ENCODE data around the gene EXPH5. TPM values are rescaled to one million over a fixed set of nuclear protein-coding genes. Genes with fewer than 3 reads are reported as not detected.

EXPH5 gene
- total RNA-seq, 1 donor from 2014 or later = 12.8 TPM

- DNase-seq (ENCODE audit: low spot score) = peak; percentile 91
- peak; percentile 85 for ATAC-seq
These were observed 25.2 kb downstream of the EXPH5 start for GRCh38 chr11:108568195-108568858.

GRCh38 chr11:108565653-108566052 lies 27.9 kb downstream of the EXPH5 start:
- ATAC-seq (peak; percentile 59), DNase-seq (ENCODE audit: low spot score) (no peak)

GRCh38 chr11:108562746-108563581 lies 30.6 kb downstream of the EXPH5 start:
- ATAC-seq (no peak), DNase-seq (ENCODE audit: low spot score) (no peak)

DNA sequence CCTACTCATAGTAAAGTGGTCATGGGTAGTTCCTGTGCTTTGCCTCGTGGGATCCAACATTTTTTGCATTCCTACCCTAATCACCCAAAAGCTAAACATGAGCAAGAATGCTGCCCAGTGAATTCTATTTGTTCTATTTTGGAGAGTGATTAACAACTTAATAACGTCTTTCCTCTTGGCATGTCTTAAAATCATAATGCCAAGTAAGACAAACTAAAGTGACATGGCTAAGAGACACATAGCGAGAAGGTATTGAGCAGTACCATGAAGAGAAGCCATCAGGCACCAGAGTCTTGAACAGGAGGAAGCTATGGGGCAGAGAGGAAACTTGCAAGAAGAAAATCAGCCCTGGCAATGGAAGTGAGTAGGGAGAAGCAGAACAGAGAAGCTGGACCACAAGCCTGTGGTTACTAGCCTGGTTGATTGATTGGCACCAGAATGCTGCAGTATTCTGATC lies 32.0 kb downstream of the EXPH5 start:
- DNase-seq (ENCODE audit: low spot score) = no peak
- ATAC-seq = no peak

GRCh38 chr11:108559904-108560303 lies 33.7 kb downstream of the EXPH5 start:
- DNase-seq (ENCODE audit: low spot score) = no peak

GRCh38 chr11:108559340-108559739 lies 34.2 kb downstream of the EXPH5 start:
- no peak for ATAC-seq

More at GRCh38 chr11:108559904-108560303, 33.7 kb downstream of the EXPH5 start:
- ATAC-seq = peak; percentile 30

DNA sequence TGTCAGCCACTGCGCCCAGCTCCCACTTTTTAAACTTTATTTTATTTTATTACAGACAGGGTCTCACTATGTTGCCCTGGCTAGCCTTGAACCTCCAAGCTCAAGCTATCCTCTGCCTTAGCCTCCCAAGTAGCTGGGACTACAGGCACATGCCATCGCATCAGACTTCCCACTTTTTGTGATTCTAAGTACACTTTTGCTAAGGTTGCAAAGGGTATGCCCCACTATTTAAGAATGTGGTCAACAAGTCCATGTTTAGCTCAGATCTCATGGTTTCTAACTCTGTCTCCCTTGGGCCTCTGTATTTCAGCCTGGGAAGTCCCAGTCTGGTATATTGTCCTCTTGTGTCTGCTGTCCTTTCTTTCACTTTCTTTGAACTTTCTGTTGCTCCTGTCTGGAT lies 35.3 kb downstream of the EXPH5 start:
- ATAC-seq (no peak), DNase-seq (ENCODE audit: low spot score) (no peak)

More at GRCh38 chr11:108559340-108559739, 34.2 kb downstream of the EXPH5 start:
- DNase-seq (ENCODE audit: low spot score) = no peak

DNA sequence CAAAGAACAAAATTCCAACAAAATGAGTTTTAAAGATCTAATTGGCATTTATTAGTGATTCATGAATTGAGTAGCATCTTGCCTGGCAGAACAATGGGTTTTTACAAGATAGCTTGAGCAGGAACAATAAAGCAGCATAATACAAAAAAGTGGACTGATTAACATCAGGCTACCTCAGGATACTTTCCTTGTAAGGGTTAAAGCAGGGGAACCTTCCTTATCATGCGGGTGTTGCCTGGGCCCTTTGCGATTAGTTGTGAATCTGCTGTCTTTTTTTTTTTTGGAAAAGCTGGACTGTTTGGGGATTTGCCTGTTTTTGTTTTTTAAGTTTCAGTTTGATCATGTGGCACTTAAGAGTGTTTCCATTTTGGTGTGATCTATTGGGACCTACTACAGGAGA lies 37.5 kb downstream of the EXPH5 start:
- ATAC-seq = no peak
- DNase-seq (ENCODE audit: low spot score) = no peak

- DNase-seq (ENCODE audit: low spot score) (no peak), ATAC-seq (peak; percentile 71)
These were observed 41.7 kb downstream of the EXPH5 start for GRCh38 chr11:108551651-108552462.

DNA sequence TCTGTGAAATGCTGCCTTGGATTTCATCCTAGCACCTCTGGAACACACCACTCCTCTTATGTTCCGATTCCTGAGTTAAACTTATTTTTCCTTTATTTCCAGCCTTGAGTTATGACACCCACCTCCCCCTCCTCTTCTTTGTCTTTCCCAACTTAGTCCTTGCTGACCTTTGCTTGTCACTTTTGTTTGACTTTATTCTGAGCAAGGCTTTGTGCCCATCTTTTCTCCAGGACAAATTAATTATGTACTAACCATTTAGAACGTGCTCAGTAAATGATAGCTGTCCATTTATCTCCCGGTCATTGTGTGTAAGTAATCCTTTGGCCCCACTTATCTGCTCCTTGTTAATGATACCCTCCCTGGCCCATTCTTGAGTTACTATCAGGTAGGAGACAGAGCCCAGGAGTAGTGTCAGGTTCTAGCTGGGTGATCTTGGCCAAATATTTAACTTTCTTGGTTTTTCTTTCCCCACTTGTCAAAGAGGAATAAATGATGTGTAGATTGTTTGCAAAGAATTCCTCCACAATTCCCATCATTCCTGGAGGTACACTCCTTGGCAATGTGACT lies 44.2 kb downstream of the EXPH5 start:
- no peak for DNase-seq (ENCODE audit: low spot score)
- peak; percentile 54 for ATAC-seq

GRCh38 chr11:108545909-108546501 lies 47.6 kb downstream of the EXPH5 start:
- ATAC-seq (no peak), DNase-seq (ENCODE audit: low spot score) (no peak)

DNA sequence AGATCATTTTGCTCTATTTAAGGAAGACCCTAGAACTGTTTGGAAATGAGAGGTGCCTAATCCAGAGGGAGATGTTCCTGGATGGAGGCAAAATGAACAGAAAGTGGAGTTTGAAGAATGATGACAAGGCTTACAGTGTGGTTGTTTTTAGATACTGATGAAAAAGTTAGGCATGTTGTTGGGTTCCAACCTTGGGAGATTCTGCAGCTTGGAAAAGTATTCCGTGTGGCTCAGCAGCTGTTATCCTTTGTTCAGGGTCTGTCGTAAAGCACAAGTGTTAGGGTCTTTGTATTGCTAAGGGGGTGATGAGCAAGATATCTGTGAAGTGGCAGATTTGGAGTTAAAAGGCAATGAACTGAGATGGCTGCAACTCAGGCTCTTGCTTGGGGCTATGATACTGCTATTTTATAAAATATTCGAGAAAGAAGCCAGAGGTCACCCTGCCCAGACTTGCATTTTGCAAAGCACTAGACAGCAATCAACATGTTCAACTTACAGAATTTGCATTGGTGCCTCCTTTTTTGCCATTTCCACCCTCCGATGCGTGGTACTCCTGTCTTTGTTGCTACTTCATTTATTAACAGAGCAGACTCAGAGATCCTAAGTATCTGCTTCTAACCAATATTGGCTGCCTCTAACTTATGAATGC lies 50.1 kb downstream of the EXPH5 start:
- DNase-seq (ENCODE audit: low spot score) (no peak), ATAC-seq (no peak)

- no peak for ATAC-seq
- DNase-seq (ENCODE audit: low spot score) = no peak
These were observed 52.0 kb downstream of the EXPH5 start for GRCh38 chr11:108541531-108541930.

DNA sequence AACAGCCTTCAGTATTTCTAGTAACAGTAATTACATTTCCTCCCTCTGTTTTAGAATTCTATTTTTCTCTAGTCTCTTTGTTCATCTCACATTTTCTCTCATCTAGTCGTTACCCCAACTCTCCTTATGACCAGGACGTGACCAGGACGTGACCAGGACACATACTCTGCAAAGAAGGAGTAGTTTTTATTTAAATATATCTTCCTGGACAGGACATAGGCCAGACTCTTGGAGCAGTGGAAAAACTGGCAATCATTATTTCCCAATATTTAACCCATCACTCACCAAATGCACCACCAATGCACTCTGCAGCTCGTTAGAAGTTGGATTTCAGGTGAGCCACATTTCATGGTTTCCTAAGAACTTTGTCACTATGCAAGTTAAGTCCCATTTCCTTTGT lies 55.1 kb downstream of the EXPH5 start:
- DNase-seq (ENCODE audit: low spot score) = no peak
- ATAC-seq = peak; percentile 54

- DNase-seq (ENCODE audit: low spot score) = no peak
- peak; percentile 48 for ATAC-seq
These were observed 55.5 kb downstream of the EXPH5 start for GRCh38 chr11:108538022-108538424.

DNA sequence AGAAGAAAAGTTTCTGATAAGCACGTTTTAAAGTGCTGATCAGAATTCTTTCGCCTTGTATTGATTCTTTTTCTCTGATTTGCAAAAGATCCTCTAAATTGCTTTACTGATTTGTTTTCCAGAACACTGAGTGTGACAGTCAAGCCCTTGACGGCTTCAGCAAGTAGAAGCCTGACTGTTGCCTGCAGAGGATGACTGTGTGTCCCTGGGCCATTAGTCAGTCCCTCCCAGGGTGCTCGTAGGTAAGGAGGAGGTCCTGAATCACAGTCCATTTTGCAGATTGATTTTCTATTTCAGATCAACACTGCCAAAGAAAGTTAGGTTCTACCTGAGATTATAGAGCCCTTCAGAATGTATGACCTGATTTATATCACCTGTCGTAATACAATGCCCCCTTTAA lies 56.8 kb downstream of the EXPH5 start:
- DNase-seq (ENCODE audit: low spot score) (no peak), ATAC-seq (no peak)

- ATAC-seq = no peak
- DNase-seq (ENCODE audit: low spot score) = no peak
These were observed 58.1 kb downstream of the EXPH5 start for GRCh38 chr11:108535384-108535955.

- DNase-seq (ENCODE audit: low spot score) = no peak
- peak; percentile 57 for ATAC-seq
These were observed 59.2 kb downstream of the EXPH5 start for GRCh38 chr11:108534274-108534882.

GRCh38 chr11:108530426-108530825 lies 63.1 kb downstream of the EXPH5 start:
- DNase-seq (ENCODE audit: low spot score) (no peak), ATAC-seq (no peak)
